HG03432 (cell line): ENCODE data around the gene PRR30.

Source experiments
- ATAC-seq: cut with Tn5 transposase; IDR thresholded peaks from one replicate; pipeline ENCODE4 v1.9.1; 2021; ENCODE audit warnings: mild to moderate bottlenecking, moderate library complexity; ENCODE audit not compliant: unreplicated experiment

Gene PRR30

GRCh38 chr2:27100036-27100435 is 39.2 kb downstream of the PRR30 start:
- no peak for ATAC-seq

GRCh38 chr2:27099334-27099955 is 39.8 kb downstream of the PRR30 start:
- no peak for ATAC-seq

- ATAC-seq, result no peak
Measured at GRCh38 chr2:27097341-27097740, 41.9 kb downstream of the PRR30 start.

GRCh38 chr2:27096748-27097297 is 42.4 kb downstream of the PRR30 start:
- no peak for ATAC-seq

GRCh38 chr2:27095745-27096651 is 43.2 kb downstream of the PRR30 start:
- no peak for ATAC-seq

- no peak for ATAC-seq
Measured at GRCh38 chr2:27095427-27095744, 43.8 kb downstream of the PRR30 start.

GRCh38 chr2:27094353-27094984 is 44.7 kb downstream of the PRR30 start:
- no peak for ATAC-seq

GRCh38 chr2:27093430-27094352 is 45.5 kb downstream of the PRR30 start:
- ATAC-seq, result no peak

- no peak for ATAC-seq
Measured at GRCh38 chr2:27092696-27093429, 46.3 kb downstream of the PRR30 start.

- no peak for ATAC-seq
Measured at GRCh38 chr2:27091746-27092695, 47.2 kb downstream of the PRR30 start.

- no peak for ATAC-seq
Measured at GRCh38 chr2:27089111-27089954, 49.9 kb downstream of the PRR30 start.

- no peak for ATAC-seq
Measured at GRCh38 chr2:27088634-27089033, 50.6 kb downstream of the PRR30 start.

GRCh38 chr2:27087823-27088410 is 51.3 kb downstream of the PRR30 start:
- no peak for ATAC-seq
